NOMO-1 treated with DMSO at 0.1 percent for 48 hours (cell line): ENCODE measurements around the gene ZNF366.

Experiments used
- DNase-seq: peaks from one replicate; lab custom pipeline; 2025; ENCODE audit not compliant: unreplicated experiment; lab: John Stamatoyannopoulos, UW

The ZNF366 gene

DNA sequence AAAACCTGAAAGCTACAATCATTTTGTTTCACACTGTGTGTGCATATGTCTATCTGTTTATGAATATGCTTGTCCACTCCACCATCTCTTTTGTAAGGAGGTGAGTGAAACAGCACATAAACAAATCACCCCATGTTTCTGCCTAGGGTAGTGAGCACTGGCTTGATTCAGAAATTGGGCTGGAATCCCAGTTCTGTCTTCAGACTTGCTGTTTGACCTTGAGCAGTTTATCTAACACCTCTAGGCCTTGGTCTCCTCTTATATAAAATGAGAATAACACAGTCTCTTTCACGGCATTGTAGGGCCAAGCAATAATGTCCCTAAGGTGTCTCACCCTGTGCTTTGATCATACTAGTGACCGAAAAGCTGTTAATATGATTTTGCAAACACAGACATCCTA is 61.2 kb downstream of the ZNF366 start:
- no peak for DNase-seq

- no peak for DNase-seq
These were observed 63.3 kb downstream of the ZNF366 start for GRCh38 chr5:72443883-72444282.

GRCh38 chr5:72441862-72442540 is 65.2 kb downstream of the ZNF366 start:
- DNase-seq = no peak

- DNase-seq = no peak
These were observed 66.0 kb downstream of the ZNF366 start for GRCh38 chr5:72441094-72441723.

DNA sequence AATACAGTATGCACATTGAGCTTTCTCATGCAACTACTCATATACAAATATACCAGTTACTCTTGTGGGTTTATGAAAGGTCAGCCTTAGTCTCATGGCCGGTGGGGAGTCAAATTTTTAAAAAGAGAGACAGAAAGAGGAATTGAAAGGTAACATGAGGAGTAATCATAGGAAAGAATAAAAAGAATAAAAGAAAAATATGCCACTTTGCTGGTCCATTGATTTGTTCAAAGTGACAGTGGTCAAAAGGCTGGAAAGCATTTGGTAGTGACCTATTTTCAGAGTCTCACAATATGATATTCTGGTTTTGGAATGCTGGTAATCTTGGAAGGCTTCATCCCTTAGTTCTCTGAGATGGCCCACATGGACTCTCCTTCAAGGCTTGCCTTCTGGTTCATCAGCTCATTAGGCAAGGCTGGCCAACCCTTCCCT is 67.0 kb downstream of the ZNF366 start:
- DNase-seq = no peak

- DNase-seq = no peak
These were observed 68.0 kb downstream of the ZNF366 start for GRCh38 chr5:72439192-72439591.

DNA sequence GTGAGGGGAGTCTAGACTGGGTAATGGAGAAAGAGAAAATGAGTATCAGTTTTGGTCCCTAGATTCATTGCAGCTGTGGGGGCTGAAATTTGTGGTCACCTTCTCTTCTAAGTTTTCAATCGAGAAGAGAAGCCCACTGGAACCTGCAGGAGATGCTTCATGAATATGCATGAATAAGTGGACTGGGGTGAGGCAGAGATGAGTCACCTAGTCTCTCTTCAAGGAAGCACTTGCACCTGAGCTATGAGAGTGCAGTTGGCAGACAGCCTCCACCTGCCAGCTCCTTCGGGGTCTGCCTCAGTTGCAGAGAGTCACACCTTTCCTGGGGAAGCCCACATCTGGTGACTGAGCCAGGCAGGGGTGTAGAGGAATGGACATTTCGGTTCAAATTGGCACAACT is 69.1 kb downstream of the ZNF366 start:
- no peak for DNase-seq

GRCh38 chr5:72436796-72437471 is 70.3 kb downstream of the ZNF366 start:
- DNase-seq = no peak

DNA sequence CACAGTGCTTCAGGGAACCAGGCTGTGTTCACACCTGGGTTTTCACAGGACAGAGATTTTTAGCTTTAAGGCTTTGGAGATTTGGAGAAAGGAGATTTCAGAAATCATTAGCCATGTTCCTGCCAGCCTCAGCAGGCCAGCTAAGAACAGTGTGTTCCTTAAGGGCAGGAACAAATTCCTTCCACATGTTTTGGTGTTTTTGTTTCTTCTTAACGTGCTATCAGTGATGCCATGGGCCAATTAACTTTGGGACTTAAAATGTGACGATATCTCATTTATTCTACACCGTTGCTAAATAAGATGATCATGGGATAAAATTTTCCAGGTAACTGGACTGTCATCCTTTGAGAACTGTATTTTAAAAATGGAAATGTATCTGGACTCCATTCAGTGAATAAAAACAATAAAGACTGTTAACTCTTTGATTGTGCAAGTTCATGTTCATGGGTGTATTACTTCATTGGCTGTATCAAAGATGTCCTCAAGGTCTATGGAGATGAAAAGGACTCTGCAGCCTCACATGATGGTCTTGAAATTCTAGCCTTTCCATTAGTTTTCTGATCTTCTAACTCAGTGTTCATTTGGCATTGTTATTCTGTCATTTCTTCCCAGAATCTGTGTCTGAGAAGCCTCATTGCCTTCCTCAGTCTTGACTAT is 72.3 kb downstream of the ZNF366 start:
- DNase-seq = no peak

GRCh38 chr5:72434056-72434780 is 73.0 kb downstream of the ZNF366 start:
- no peak for DNase-seq

- DNase-seq = peak; percentile 87
These were observed 73.7 kb downstream of the ZNF366 start for GRCh38 chr5:72433522-72433921.

- no peak for DNase-seq
These were observed 78.5 kb downstream of the ZNF366 start for GRCh38 chr5:72428669-72429068.

- DNase-seq = no peak
These were observed 79.4 kb downstream of the ZNF366 start for GRCh38 chr5:72427488-72428437.

GRCh38 chr5:72427016-72427415 is 80.2 kb downstream of the ZNF366 start:
- no peak for DNase-seq

DNA sequence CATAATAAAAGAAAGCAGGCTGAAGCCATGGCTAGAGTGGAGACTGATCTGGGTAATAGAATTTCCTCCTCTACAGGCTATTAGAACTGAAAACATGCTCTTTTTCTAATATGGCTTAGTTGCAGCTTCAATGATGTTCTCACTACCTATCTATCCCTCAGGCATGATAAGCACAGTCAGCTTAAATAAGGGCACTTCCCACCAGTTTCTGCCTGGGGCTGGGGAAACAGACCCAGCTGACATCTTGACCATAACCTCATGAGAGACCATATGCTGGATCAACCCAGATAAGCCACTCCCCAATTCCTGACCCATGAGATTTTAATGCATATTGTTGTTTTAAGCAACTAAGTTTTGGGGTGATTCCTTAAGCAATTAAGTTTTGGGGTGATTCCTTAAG is 81.2 kb downstream of the ZNF366 start:
- no peak for DNase-seq

GRCh38 chr5:72418271-72418670 is 88.9 kb downstream of the ZNF366 start:
- DNase-seq = no peak

- DNase-seq = no peak
These were observed 89.7 kb downstream of the ZNF366 start for GRCh38 chr5:72417333-72418062.

- no peak for DNase-seq
These were observed 91.4 kb downstream of the ZNF366 start for GRCh38 chr5:72415616-72416325.
